ENCODE measurements around the gene CMKLR1. TPM values are rescaled to one million over a fixed set of nuclear protein-coding genes. Genes with fewer than 3 reads are reported as not detected.

CMKLR1 gene
- total RNA-seq, 4 donors from 2014 or later, result 10.2 to 14.5 (median 12.6) TPM

DNA sequence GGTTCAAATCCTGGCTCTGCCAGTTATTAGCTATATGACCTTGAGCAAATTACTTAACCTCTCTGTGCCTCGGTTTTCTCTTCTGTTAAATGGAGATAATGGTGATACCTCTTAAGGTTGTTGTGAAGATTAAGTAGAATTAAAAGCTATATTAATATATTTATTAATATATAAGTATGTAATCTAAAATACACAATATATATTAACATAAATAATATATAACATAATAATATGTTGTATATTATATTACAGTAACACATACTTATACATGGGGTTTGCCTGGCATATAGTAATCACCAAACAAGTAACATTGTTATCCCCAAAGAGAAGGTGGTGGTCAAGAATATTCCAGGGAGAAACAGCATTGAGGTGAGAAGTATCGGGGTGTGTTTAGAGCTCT, 92.0 kb downstream of the CMKLR1 start:
- Histone ChIP-seq H3K27me3 (no peaks in the 10 kb centered on the region), H3K4me1 (no peaks in the 10 kb centered on the region), H3K27ac (replicated peaks in 1 of 4) (no peak overlapping the region), H3K36me3 (peaks cover 0 to 49% (median 20%) of the 10 kb centered on the region in 4 donors), H3K4me3 (no peak overlapping the region), H3K9me3 (no peaks in the 10 kb centered on the region)
- 84% methylated on average over 2 of the region's 2 CpGs for WGBS
- intact Hi-C loops (cut with DNase I), result no loop called here
- no peak for DNase-seq (ENCODE audit: extremely low spot score)
- no peak for TF ChIP-seq CTCF (IDR thresholded peaks at IDR 0.05)

- Histone ChIP-seq H3K9me3 (no peaks in the 10 kb centered on the region), H3K4me1 (no peaks in the 10 kb centered on the region), H3K27me3 (no peaks in the 10 kb centered on the region), H3K4me3 (no peak overlapping the region), H3K36me3 (peaks cover 0 to 59% (median 22%) of the 10 kb centered on the region in 4 donors), H3K27ac (replicated peaks in 1 of 4) (no peak overlapping the region)
- WGBS, result 59% methylated on average over 9 of the region's 10 CpGs
- no peak for DNase-seq (ENCODE audit: extremely low spot score)
- TF ChIP-seq POLR2A (IDR thresholded peaks at IDR 0.05; ENCODE audit: low read depth) (no peak), POLR2AphosphoS5 (IDR thresholded peaks at IDR 0.05) (no peak), CTCF (IDR thresholded peaks at IDR 0.05) (no peak), EP300 (IDR thresholded peaks at IDR 0.05) (no peak)
- intact Hi-C loops (cut with DNase I), result no loop called here
These were observed 97.0 kb downstream of the CMKLR1 start for GRCh38 chr12:108241986-108242703.

GRCh38 chr12:108240928-108241327, 98.2 kb downstream of the CMKLR1 start:
- DNase-seq (ENCODE audit: extremely low spot score), result no peak
- Histone ChIP-seq H3K27me3 (no peaks in the 10 kb centered on the region), H3K4me3 (no peak overlapping the region), H3K4me1 (no peaks in the 10 kb centered on the region), H3K36me3 (peaks cover 0 to 63% (median 19%) of the 10 kb centered on the region in 4 donors), H3K9me3 (no peaks in the 10 kb centered on the region), H3K27ac (replicated peaks in 1 of 4) (no peak overlapping the region)
- 87% methylated on average over 3 of the region's 4 CpGs for WGBS
- TF ChIP-seq POLR2A (IDR thresholded peaks at IDR 0.05; ENCODE audit: low read depth) (no peak), EP300 (IDR thresholded peaks at IDR 0.05) (no peak), CTCF (IDR thresholded peaks at IDR 0.05) (no peak), POLR2AphosphoS5 (IDR thresholded peaks at IDR 0.05) (no peak)
- intact Hi-C loops (cut with DNase I), result no loop called here

DNA sequence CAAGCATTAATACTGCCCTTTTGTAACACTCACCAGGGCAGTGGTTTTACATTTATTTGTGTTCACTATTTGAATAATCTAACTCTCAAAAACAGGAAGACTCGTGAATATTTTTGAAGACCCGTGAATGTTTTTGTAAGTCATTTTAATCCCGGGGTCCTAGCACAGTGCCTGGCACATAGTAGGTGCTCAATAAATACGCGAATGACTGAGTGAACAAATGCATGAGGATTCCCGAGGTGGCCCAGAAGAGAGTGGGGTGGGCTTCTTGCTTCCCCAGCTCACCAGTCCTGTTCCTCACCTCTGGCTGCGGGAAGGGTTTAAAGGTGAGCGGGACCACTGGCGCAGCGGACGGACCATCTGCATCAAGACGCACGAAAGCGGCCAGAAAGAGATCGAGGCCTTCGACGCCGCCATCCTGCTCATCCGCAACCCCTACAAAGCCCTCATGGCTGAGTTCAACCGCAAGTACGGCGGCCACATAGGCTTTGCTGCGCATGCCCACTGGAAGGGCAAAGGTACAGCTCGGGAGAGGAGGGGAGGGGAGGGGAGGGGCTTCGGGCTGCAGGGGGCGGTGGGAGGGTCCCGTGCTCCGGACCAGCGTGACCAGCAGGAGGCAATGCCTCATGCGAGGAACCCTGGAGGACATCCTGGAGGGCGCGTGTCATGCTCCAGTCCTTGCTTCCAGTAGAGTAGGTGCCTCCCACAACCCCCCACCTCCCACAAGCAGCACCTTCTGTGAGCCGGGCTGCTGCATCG, 98.9 kb downstream of the CMKLR1 start:
- TF ChIP-seq CTCF (IDR thresholded peaks at IDR 0.05) (no peak), EP300 (IDR thresholded peaks at IDR 0.05) (no peak), POLR2A (IDR thresholded peaks at IDR 0.05; ENCODE audit: low read depth) (no peak), POLR2AphosphoS5 (IDR thresholded peaks at IDR 0.05) (no peak)
- WGBS, result 59% methylated on average over 34 of the region's 34 CpGs
- no peak for DNase-seq (ENCODE audit: extremely low spot score)
- Histone ChIP-seq H3K9me3 (no peaks in the 10 kb centered on the region), H3K27ac (replicated peaks in 1 of 4) (no peak overlapping the region), H3K27me3 (no peaks in the 10 kb centered on the region), H3K36me3 (peaks cover 0 to 55% (median 15%) of the 10 kb centered on the region in 4 donors), H3K4me3 (no peak overlapping the region), H3K4me1 (no peaks in the 10 kb centered on the region)
- intact Hi-C loops (cut with DNase I), result no loop called here
